Stimulated activated CD4-positive, alpha-beta T cell treated with anti-CD3 and anti-CD28 coated beads, Interleukin-4, amount 100 ng/mL, for 1 hour (primary cell): ENCODE results near the gene KIF17.

Experiments used
- DNase-seq: peaks from one replicate; pipeline ENCODE4 v3.0.0-alpha.2; 2020

Gene KIF17

GRCh38 chr1:20616847-20617487 is 100.8 kb downstream of the KIF17 start:
- no peak for DNase-seq

GRCh38 chr1:20615946-20616846 is 101.6 kb downstream of the KIF17 start:
- DNase-seq, result no peak

DNA sequence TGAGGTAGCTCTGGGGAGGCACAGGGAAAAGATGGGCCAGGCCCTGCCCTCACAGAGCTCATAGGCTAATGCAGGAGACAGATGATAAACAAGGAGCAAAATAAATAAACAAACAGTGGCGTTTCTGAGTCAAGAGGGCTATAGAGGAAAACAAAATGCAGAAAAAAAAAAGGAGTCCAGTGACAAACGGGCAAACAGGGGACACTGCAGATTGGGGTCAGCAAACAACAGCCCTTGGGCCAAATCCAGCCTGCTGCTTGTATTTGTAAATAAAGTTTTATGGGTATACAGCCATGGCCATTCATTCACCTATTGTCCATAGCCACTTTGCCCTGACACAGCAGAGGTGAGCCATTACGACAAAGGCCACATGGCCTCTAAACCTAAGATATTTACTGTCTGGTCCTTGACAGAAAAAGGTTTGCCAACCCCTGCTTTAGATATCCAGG is 103.7 kb downstream of the KIF17 start:
- no peak for DNase-seq
